ENCODE results near the gene TNC. TPM values are rescaled to one million over a fixed set of nuclear protein-coding genes. Genes with fewer than 3 reads are reported as not detected.
A peak's percentile ranks its signal among the peaks of the same experiment; 100 is the strongest.

The TNC gene
- total and polyA plus RNA-seq, 2 donors (not counting 3 experiments of a cell fraction or from before 2014, with no cell fraction given), result 0.29 TPM; not detected in 1

DNA sequence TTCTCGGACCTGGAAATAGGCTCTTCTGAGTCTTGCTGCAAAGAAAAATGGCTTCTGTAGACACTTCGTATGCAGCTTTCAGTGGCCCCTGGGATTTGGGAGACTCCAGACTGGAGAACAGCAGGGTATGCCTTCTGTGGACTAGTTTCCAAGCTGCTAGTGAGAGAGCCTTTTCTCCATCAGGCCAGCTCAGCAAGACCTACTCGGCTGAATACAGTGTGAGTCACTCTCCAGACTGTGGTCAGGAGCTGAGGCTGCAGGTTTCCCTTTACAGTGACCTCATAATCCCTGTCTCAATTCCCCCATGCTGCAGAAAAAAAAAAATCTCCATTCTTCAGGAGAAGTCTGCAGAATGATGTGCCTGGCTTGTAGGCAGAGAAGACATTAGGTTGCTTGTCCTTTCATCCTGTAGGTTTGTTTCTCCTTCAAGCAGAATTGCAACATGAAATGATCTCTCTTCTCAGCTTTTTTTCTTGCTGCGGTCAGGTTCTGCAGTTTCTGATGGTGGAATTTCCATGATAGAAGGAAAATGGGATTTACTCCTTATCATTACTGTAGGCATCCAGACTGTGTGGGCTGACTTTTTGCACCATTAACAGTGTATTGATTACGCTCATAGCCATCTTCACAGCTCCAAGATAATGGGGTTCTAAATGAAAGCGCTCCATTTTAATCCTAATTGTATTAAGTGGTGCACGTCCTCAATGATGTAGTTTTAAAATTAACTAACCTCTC, 109.3 kb downstream of the TNC start:
- Histone ChIP-seq H3K9me1 (replicated peaks; ENCODE audit: control insufficient read depth, extremely low read depth, insufficient read depth, low read length) (no peaks in the 10 kb centered on the region), H3K4me1 (ENCODE audit: control insufficient read depth, extremely low read depth, insufficient read depth, low read length) (no peaks in the 10 kb centered on the region), H3K4me3 (replicated peaks in 1 of 3; ENCODE audit: insufficient read depth in 1 of 3, low read depth in 1 of 3, low read length in 3 of 3) (no peak overlapping the region), H3K79me2 (ENCODE audit: control insufficient read depth, insufficient read depth, low read length) (no peaks in the 10 kb centered on the region), H2AFZ (ENCODE audit: low read depth, low read length) (no peak overlapping the region), H3K27me3 (ENCODE audit: control insufficient read depth in 2 of 2, insufficient read depth in 2 of 2, low read length in 2 of 2) (peaks cover 3 to 5% of the 10 kb centered on the region in 2 experiments), H3K9ac (replicated peaks; ENCODE audit: extremely low read depth, insufficient read depth, low read length) (no peak overlapping the region), H3K4me2 (ENCODE audit: insufficient read depth, low read length) (no peak overlapping the region), H3K9me3 (replicated peaks; ENCODE audit: control insufficient read depth, insufficient read depth, low read length) (no peaks in the 10 kb centered on the region), H3K27ac (ENCODE audit: insufficient read depth, low read depth, low read length) (no peak overlapping the region), H4K20me1 (replicated peaks; ENCODE audit: control insufficient read depth, extremely low read depth, insufficient read depth, low read length) (no peaks in the 10 kb centered on the region), H3K36me3 (ENCODE audit: control insufficient read depth in 2 of 2, extremely low read depth in 1 of 2, insufficient read depth in 2 of 2, low read length in 2 of 2) (no peaks in the 10 kb centered on the region)
- BruUV-seq (replicated peaks), result no TSS peak
- TF ChIP-seq, protein P1, sequence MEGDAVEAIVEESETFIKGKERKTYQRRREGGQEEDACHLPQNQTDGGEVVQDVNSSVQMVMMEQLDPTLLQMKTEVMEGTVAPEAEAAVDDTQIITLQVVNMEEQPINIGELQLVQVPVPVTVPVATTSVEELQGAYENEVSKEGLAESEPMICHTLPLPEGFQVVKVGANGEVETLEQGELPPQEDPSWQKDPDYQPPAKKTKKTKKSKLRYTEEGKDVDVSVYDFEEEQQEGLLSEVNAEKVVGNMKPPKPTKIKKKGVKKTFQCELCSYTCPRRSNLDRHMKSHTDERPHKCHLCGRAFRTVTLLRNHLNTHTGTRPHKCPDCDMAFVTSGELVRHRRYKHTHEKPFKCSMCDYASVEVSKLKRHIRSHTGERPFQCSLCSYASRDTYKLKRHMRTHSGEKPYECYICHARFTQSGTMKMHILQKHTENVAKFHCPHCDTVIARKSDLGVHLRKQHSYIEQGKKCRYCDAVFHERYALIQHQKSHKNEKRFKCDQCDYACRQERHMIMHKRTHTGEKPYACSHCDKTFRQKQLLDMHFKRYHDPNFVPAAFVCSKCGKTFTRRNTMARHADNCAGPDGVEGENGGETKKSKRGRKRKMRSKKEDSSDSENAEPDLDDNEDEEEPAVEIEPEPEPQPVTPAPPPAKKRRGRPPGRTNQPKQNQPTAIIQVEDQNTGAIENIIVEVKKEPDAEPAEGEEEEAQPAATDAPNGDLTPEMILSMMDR (IDR thresholded peaks at IDR 0.05; ENCODE audit: extremely low read depth in 1 of 2, insufficient read depth in 1 of 2, low read depth in 1 of 2, low read length in 2 of 2), result no peak
- TF ChIP-seq MYC (IDR thresholded peaks at IDR 0.05; ENCODE audit: low read depth, low read length) (no peak), JUN (IDR thresholded peaks at IDR 0.05; ENCODE audit: borderline replicate concordance, insufficient read depth, insufficient read length, low read depth) (no peak), FOS (IDR thresholded peaks at IDR 0.05; ENCODE audit: borderline replicate concordance, insufficient read depth, low read length) (peak; percentile 58), POLR2AphosphoS5 (IDR thresholded peaks at IDR 0.05; ENCODE audit: insufficient read depth, low read depth, low read length) (no peak), EZH2 (IDR thresholded peaks at IDR 0.05; ENCODE audit: borderline replicate concordance, low read depth, low read length, severe bottlenecking) (no peak), GATA2 (IDR thresholded peaks at IDR 0.05; ENCODE audit: insufficient read depth, insufficient read length, low read depth, low read length) (no peak)
- TF ChIP-seq, protein P2, sequence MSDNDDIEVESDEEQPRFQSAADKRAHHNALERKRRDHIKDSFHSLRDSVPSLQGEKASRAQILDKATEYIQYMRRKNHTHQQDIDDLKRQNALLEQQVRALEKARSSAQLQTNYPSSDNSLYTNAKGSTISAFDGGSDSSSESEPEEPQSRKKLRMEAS (IDR thresholded peaks at IDR 0.05; ENCODE audit: insufficient read depth, insufficient read length), result no peak
- intact Hi-C loops (cut with micrococcal nuclease) (no loop called here), dilution Hi-C loops (cut with MboI; ENCODE audit: extremely low pct_ligation_motif_present, low sequenced_read_pairs) (no loop called here)
- DNase-seq (ENCODE audit: low read depth, low spot score) (no peak), FAIRE-seq (peak; percentile 66)
- POLR2A ChIA-PET, result no interaction called here
- CTCF ChIA-PET, result interaction anchor here (1.1 to 2.1 kb wide), 3 partner anchors 328 to 603 kb away, joined by 4 to 6 read pairs (median 4); no protein-coding TSS in a partner anchor

All from endothelial cell of umbilical vein (primary cell).